HG03432 (cell line): ENCODE data around the gene CDK5.
A peak's percentile ranks its signal among the peaks of the same experiment; 100 is the strongest.

Experiments used
- ATAC-seq: cut with Tn5 transposase; IDR thresholded peaks from one replicate; pipeline ENCODE4 v1.9.1; 2021; ENCODE audit warnings: mild to moderate bottlenecking, moderate library complexity; ENCODE audit not compliant: unreplicated experiment

The CDK5 gene

DNA sequence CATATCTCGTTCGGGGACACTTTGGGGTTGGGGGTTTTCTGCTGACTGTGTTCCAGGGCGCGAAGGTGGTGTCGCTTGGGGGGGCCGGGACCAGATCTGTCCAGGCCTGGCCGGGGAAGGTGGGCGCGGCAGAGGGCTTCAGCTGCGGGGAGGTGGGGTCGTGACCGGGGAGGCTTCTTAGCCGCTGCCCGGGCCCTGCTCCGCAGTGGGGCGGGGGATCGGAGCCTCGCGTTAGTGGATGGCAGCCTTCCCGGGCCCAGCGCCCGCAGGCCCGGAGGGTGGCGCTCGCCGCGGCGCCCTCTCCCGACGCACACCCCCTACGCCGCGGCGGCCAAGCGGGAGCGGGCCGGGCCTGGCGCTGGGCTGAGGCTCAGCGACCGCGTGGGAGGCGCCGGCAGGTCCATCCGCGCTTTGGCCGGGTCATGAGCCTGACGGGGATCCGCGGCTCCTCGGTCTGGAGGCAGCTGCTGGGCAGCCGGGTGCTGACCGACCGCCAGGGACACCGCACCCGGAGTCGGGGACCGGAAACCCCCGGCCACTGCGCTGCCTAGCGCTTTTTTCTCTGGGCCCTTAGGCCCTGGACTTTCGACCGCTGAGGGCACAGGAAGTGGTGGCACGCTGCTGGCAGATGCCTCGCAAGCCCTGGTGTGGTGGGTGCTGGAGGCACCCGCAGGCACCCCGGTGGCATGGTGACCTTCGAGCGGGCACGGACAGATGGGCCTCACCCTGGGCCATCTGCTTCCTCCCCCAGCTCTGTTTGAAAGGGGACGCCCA, 29.7 kb upstream of the CDK5 start:
- peak; percentile 28 for ATAC-seq

DNA sequence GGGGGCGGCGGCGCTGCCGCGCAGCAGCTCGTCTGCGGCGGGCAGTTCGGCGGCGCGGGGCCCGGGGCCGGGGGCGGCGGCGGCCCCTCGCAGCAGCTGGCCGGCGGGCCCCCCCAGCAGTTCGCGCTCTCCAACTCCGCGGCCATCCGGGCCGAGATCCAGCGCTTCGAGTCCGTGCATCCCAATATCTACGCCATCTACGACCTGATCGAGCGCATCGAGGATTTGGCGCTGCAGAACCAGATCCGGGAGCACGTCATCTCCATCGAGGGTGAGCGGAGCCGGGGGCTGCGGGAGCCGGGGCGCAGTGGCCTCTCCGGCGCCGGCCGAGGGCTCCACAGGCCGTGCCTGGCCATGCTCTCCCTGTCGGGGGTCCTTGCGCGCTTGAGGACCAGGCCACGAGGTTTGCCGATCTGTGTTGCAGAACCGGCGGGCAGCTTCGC, 29.1 kb upstream of the CDK5 start:
- ATAC-seq: no peak

- ATAC-seq: peak; percentile 53
These were observed 28.3 kb upstream of the CDK5 start, which contains the start of gene AGAP3 for GRCh38 chr7:151085691-151086620. Gene AGAP3 (plus strand): TSS chr7:151086475. CDS start chr7:151086742, 267 bp downstream.

GRCh38 chr7:151085329-151085690, 27.6 kb upstream of the CDK5 start:
- ATAC-seq: no peak

GRCh38 chr7:151083824-151084160, 26.1 kb upstream of the CDK5 start:
- no peak for ATAC-seq

- ATAC-seq: peak; percentile 50
These were observed 25.6 kb upstream of the CDK5 start, which contains the start of gene TMUB1 for GRCh38 chr7:151083071-151083823. Gene TMUB1 (minus strand): TSS chr7:151083493. CDS start chr7:151082563, 930 bp downstream.

DNA sequence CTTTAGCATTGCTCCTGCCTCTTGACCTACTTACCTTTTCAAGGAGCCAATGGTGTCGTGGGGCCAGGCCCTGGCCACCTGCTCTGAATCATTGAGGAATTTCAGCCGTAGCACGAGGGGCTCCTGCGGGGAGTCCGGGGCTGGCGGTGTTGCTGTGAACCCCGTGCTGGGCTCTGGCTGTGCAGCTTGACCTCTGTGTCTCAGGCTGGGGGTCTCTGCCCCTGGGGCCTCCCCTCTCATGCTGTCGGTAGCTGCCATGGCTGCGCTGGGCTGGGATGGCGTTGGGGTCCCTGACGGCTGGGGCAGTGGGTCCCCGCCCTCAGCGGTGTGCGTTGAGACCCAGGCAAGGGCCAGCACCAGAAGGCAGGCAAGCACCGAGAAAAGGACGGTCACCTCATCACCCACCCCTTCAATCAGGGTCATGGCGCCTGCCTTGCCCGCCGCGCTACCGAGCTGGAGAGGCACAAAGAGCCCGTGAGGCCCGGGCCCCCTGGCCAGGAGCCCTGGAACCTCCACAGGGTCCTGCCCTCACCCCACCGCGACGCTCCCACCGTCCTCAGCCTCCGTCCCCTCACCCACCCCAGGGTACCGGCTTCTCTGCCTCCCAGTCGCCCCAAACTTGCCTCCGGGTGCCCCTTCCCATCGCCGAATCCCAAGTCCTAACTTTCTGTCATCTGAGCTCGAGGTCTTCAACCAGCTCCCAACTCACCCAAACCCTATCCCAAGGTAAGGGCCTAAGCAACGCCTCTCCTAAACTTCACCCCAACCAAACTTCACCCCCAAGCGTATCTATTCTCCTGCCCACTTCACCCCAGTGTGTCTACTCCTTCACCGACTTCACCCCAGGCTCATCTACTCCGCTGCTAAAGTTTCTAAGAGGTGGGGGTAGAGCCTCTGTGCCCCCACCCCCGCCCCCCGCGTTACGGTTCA, 24.7 kb upstream of the CDK5 start:
- no peak for ATAC-seq

GRCh38 chr7:151081170-151082101, 23.7 kb upstream of the CDK5 start:
- ATAC-seq: no peak

DNA sequence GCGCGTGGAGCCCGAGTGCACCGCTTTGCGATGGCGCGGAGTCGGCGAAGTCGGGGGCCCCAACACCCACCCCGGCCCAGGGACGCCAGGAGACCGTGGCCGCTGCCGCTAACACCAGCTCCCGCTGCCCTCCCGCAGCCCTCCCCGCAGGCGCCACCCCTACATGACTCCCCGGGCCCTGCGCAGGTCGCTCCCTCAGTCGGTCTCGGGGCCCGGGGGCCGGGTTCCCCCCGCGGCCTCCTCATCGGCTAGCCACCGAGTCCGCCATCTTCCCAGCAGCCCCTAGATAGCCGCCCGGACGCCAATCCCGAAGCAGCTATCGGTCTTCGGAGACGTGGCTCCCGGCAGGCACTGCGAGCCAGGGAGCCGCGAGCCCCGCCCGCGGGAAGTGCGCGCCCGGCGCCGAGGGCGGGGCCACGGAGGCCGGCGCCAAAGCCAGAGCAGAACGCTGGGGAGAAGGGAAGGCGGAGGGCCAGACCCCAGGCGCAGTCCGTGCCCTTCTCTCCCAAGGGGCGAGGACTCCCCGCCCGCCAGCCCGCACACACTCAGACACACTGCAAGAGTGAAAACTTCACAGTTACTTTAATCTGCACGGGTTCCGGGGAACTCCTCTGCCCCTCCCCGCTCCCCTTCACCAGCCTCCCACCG, 22.9 kb upstream of the CDK5 start, which contains the start of gene FASTK:
Gene FASTK (minus strand): TSS at position 288 of the 648 bp plus-strand sequence. CDS start 43 bp downstream, at position 245.
- peak; percentile 77 for ATAC-seq

DNA sequence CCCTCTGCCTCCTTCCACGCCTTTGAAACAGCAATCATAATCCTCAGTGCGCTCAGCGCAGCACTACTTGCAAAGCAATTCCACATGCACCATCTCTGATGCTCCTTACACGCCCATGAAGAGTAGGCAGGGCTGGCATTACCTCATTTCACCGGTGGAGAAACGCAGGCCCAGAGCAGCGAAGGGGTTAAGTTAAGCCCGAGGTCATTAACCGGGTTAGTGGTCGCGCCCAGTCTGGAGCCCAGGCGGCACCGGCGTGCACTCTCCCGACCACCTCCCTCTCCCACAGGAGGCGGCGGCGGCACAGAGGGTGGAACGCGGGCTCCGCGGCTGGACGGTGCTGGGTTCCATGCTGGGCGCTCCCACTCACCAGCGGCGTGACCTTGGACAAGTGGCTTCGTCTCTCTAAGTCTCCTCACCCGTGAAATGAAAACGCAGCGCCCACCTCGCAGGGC, 22.4 kb upstream of the CDK5 start:
- ATAC-seq: peak; percentile 4

GRCh38 chr7:151079199-151079910, 21.7 kb upstream of the CDK5 start:
- ATAC-seq: no peak

DNA sequence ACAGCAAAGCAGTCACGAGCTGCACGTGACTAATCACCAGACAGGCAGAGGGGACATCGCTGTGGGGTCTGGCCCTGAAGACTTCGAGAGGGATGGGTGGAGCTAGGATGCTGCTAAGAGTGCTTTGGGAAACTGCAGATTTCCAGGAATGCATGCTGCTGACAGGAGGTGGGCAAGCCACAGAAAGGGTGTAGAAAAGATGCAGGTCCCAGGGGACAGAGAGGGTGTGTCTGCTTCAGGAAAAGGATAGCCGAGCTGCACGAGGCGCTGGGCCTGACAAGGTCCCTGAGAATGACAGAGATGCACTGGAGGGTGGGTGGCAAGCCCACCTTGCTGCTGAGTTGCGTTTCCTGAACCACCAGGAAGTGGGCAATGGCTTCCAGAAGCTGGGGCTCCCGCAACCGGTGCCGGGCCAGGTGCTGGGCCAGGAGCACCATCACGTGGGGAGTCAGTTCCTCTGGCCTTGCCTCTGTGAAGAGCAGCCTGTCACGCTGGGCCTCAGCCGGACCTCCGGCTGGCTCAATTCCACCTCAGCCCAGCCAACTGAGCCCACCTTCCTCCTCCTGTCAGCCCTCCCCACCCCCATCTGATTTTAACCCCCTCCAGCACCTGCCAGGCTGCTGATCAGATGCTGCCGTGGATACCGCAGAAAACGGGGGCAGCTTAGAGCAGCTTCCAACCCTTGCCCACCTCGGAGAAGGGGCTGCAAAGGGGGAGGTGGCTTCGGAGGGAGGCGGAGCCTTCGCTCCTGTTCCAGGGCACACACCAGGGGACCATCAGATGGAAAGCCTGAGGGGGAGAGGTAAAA, 20.7 kb upstream of the CDK5 start:
- ATAC-seq: no peak

DNA sequence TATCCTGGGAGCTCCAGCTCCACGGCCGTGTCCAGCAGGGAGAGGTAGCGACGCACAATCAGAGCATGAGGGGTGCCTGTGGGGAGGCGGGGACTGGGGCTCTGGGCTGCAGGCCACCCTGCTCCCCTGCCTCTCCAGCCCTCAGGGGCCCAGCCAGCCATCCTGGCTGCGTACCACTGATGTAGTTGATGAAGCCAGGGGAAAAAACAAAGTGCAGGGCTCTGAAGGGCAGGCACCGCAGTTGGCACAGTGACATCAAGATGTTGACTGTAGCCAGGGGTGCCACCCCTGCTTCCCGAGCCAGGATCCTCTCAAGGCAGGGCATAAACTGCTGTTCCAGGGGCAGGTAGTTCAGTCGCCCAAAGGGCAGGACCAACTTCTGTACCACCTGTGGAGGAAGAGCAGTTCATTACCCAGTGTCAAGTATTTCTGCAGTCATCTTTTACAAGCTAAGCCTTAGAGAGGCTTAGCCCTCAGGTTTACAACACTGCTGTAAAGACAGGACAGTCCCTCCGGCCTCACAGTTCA, 20.1 kb upstream of the CDK5 start:
- no peak for ATAC-seq

DNA sequence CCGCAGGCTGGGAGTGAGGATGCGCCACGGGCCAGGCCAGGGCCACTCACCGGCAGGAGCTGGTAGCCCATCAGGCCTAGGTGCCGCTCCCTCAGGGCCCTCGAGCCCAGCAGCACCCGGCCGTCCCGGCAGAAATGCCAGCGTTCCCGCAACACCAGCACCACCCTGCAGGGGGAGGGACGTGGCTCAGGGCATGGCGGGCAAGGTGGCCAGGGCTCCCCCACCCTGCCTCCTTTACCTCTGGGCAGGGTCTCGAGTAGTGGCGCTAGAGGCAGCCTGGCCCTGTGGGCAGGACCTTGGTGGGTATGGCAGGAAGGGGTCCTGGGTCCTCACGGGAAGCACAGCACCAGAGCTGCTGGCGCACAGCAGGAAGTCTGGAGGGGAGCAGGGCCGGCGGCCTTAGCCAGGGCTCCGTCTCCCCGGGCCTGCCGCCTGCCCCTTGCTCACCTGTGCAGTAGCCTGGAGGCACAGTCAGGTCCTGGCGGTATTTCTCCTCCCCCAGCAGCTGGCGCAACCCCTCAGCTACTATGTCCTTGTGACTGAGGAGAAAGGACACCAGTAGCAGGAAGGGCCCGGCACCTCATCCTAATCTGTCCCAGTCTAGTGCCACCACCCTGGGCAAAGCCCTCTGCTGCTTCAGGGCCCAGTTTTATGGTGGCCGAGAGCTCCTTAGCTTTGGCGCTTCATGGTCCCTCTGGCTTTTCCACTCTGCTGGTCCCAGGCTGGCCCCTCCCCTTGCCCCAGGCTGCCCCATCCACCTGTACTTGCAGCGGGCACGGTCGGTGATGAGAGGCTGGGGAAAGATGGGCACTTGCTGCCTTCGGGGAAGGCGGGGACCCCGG, 19.4 kb upstream of the CDK5 start:
- no peak for ATAC-seq

DNA sequence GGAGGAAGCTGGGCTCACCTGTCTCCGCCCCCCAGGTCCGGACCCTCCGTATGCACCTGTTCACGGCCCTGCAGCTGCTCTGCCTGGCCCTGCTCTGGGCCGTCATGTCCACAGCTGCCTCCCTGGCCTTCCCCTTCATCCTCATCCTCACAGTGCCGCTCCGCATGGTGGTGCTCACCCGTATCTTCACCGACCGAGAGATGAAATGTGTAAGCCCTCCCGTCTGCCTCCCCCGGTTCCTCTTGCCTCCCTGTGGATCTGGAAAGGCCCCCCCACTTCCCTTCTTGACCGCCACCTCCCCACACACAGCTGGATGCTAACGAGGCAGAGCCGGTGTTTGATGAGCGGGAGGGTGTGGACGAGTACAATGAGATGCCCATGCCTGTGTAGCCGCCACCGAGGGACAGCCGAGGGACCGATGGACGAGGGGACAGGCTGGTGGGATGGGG, 18.3 kb upstream of the CDK5 start:
- no peak for ATAC-seq

GRCh38 chr7:151075662-151075971, 17.9 kb upstream of the CDK5 start:
- ATAC-seq: no peak
